Inflammatory macrophage (primary cell): ENCODE results near the gene FAM149B1.
"Not testable (repeated sequence)": the region's sequence is repeated elsewhere in the genome, so short reads cannot be mapped to it uniquely, and the experiment has no call there.

Source experiments
- DNase-seq, 2 donors: peaks; one replicate each; pipeline ENCODE4 v3.0.0-alpha.2; 2020 to 2022
- total RNA-seq, 18 experiments: gene quantifications; one replicate each; lab custom pipeline; 2026; ENCODE audit warnings: mixed read lengths in 6 of 18, inconsistent platforms in 2 of 18; lab: John Stamatoyannopoulos, UW

Gene FAM149B1
- 12.8 to 24.9 (median 19.5) reads per million in 18 experiments for total RNA-seq

- peak; percentile 97 to 98 for DNase-seq
These were observed at the start of gene FAM149B1, which contains the start of gene ECD for GRCh38 chr10:73167783-73168464. FAM149B1 (plus strand) TSS chr10:73168119; CDS start chr10:73168340, 221 bp downstream. ECD (minus strand) TSS chr10:73168008; CDS start chr10:73163937, 4,071 bp downstream.

- no peak for DNase-seq
These were observed 48.5 kb upstream of the FAM149B1 start for GRCh38 chr10:73119457-73119856.

GRCh38 chr10:73119952-73120351 lies 48.0 kb upstream of the FAM149B1 start:
- no peak for DNase-seq

- DNase-seq = no peak
These were observed 41.6 kb upstream of the FAM149B1 start for GRCh38 chr10:73126343-73126742.

GRCh38 chr10:73131301-73131700 lies 36.6 kb upstream of the FAM149B1 start:
- DNase-seq = no peak

- no peak for DNase-seq
These were observed 35.8 kb upstream of the FAM149B1 start for GRCh38 chr10:73131913-73132686.

GRCh38 chr10:73134727-73135126 lies 33.2 kb upstream of the FAM149B1 start:
- DNase-seq = no peak

- no peak for DNase-seq
These were observed 31.3 kb upstream of the FAM149B1 start for GRCh38 chr10:73136627-73137026.

GRCh38 chr10:73139251-73139650 lies 28.7 kb upstream of the FAM149B1 start:
- no peak for DNase-seq

- DNase-seq = no peak
These were observed 26.3 kb upstream of the FAM149B1 start for GRCh38 chr10:73141603-73142002.

- not testable (repeated sequence) for DNase-seq
These were observed 17.1 kb upstream of the FAM149B1 start for GRCh38 chr10:73150633-73151413.

- no peak for DNase-seq
These were observed 15.9 kb upstream of the FAM149B1 start for GRCh38 chr10:73152009-73152408.

GRCh38 chr10:73156054-73156453 lies 11.9 kb upstream of the FAM149B1 start:
- DNase-seq = no peak

GRCh38 chr10:73159038-73159648 lies 8.8 kb upstream of the FAM149B1 start:
- peak; percentile 53 to 68 for DNase-seq

GRCh38 chr10:73161079-73161478 lies 6.8 kb upstream of the FAM149B1 start:
- DNase-seq = no peak

GRCh38 chr10:73161662-73162061 lies 6.3 kb upstream of the FAM149B1 start:
- no peak for DNase-seq

GRCh38 chr10:73163096-73163495 lies 4.8 kb upstream of the FAM149B1 start:
- DNase-seq = no peak

- no peak for DNase-seq
These were observed 947 bp upstream of the FAM149B1 start for GRCh38 chr10:73166972-73167371.

GRCh38 chr10:73167458-73167782 lies 499 bp upstream of the FAM149B1 start:
- DNase-seq = peak; percentile 33 to 46

GRCh38 chr10:73168465-73168803 lies 515 bp downstream of the FAM149B1 start:
- no peak for DNase-seq

- no peak for DNase-seq
These were observed 1.4 kb downstream of the FAM149B1 start for GRCh38 chr10:73169320-73169719.

GRCh38 chr10:73172867-73173266 lies 4.9 kb downstream of the FAM149B1 start:
- DNase-seq = no peak
